Endothelial cell of umbilical vein (primary cell): ENCODE results near the gene ASRGL1. TPM values are rescaled to one million over a fixed set of nuclear protein-coding genes. Genes with fewer than 3 reads are reported as not detected.

Experiments used
- BruUV-seq: library from RNA; stranded (reverse); fragments of 400-500 nt; replicated peaks from 2 replicates; lab custom pipeline; 2021; lab: Mats Ljungman, UMichigan
- CTCF ChIA-PET: fragments of 300-600, 350-600 bp; sonication (Branson Sonifier 250); formaldehyde crosslinking; loops from one replicate; lab custom pipeline; 2021; ENCODE audit warnings: antibody characterized with exemption, inconsistent platforms; lab: Charles Lee
- POLR2A ChIA-PET: fragments of 300-600, 350-600 bp; sonication (Branson Sonifier 250); formaldehyde crosslinking; loops from one replicate; lab custom pipeline; 2021; ENCODE audit warnings: antibody characterized with exemption, inconsistent platforms; lab: Charles Lee
- DNase-seq: peaks from one replicate; pipeline ENCODE4 v3.0.0-alpha.2; 2011; ENCODE audit warnings: low read depth, low spot score
- FAIRE-seq: peaks from 2 replicates; lab custom pipeline; 2011; peaks lifted over from hg19 to GRCh38; lab: Jason Lieb, UNC
- H2AFZ ChIP-seq: 2 replicates; pipeline ENCODE4 v1.6.0; 2012; ENCODE audit warnings: low read depth, low read length, control low read depth, inconsistent platforms
- H3K27ac ChIP-seq: 2 replicates; pipeline ENCODE4 v1.5.1; 2011; ENCODE audit warnings: low read depth, mild to moderate bottlenecking, control low read depth, low read length, moderate library complexity; ENCODE audit not compliant: insufficient read depth
- H3K27me3 ChIP-seq, 2 experiments: 2 replicates each; pipeline versions ENCODE4 v1.6.0 to v1.6.1; 2011; ENCODE audit warnings: low read length in 2 of 2, mixed read lengths in 1 of 2; ENCODE audit not compliant: control insufficient read depth in 2 of 2, insufficient read depth in 2 of 2
- H3K36me3 ChIP-seq, 2 experiments: 2 replicates in 1 of 2; 3 replicates in 1 of 2; pipeline ENCODE4 v1.5.1; 2011; ENCODE audit warnings: low read length in 2 of 2, mild to moderate bottlenecking in 1 of 2, moderate library complexity in 1 of 2; ENCODE audit not compliant: control insufficient read depth in 2 of 2, insufficient read depth in 2 of 2; ENCODE audit errors: extremely low read depth in 1 of 2
- H3K4me1 ChIP-seq: 3 replicates; pipeline ENCODE4 v1.5.1; 2011; ENCODE audit warnings: mild to moderate bottlenecking, low read length; ENCODE audit not compliant: control insufficient read depth, insufficient read depth; ENCODE audit errors: extremely low read depth
- H3K4me2 ChIP-seq: 2 replicates; pipeline ENCODE4 v1.6.1; 2011; ENCODE audit warnings: low read length, control low read depth, mixed read lengths; ENCODE audit not compliant: insufficient read depth
- H3K4me3 ChIP-seq, 3 experiments: fragments of 200-600 bp in 1 of 3; sonication (generic), shearing (Covaris generic) in 1 of 3; replicated peaks in 1 of 3; 2 replicates each; pipeline ENCODE4 v1.5.1; 2011 to 2016; ENCODE audit warnings: control low read depth in 3 of 3, low read length in 3 of 3, mild to moderate bottlenecking in 2 of 3, inconsistent platforms in 1 of 3, low read depth in 1 of 3, moderate library complexity in 1 of 3; ENCODE audit not compliant: insufficient read depth in 1 of 3
- H3K79me2 ChIP-seq: 2 replicates; pipeline ENCODE4 v1.6.0; 2012; ENCODE audit warnings: low read length, inconsistent platforms; ENCODE audit not compliant: control insufficient read depth, insufficient read depth
- H3K9ac ChIP-seq: replicated peaks from 2 replicates; pipeline ENCODE3; 2011; ENCODE audit warnings: low read length, control low read depth; ENCODE audit not compliant: insufficient read depth; ENCODE audit errors: extremely low read depth
- H3K9me1 ChIP-seq: replicated peaks from 3 replicates; pipeline ENCODE4 v1.6.0; 2011; ENCODE audit warnings: mild to moderate bottlenecking, low read length; ENCODE audit not compliant: control insufficient read depth, insufficient read depth; ENCODE audit errors: extremely low read depth
- H3K9me3 ChIP-seq: replicated peaks from 2 replicates; pipeline ENCODE4 v1.5.1; 2012; ENCODE audit warnings: low read length, inconsistent platforms; ENCODE audit not compliant: control insufficient read depth, insufficient read depth
- H4K20me1 ChIP-seq: replicated peaks from 2 replicates; pipeline ENCODE3; 2011; ENCODE audit warnings: mild to moderate bottlenecking, low read length; ENCODE audit not compliant: control insufficient read depth, insufficient read depth; ENCODE audit errors: extremely low read depth
- EZH2 ChIP-seq: IDR thresholded peaks from 2 replicates; pipeline ENCODE4 v1.6.1; 2012; ENCODE audit warnings: borderline replicate concordance, low read depth, mild to moderate bottlenecking, moderate library complexity, low read length, inconsistent platforms; ENCODE audit not compliant: severe bottlenecking
- FOS ChIP-seq: IDR thresholded peaks from 2 replicates; pipeline ENCODE4 v1.6.1; 2011; ENCODE audit warnings: mild to moderate bottlenecking, low read length, moderate library complexity, borderline replicate concordance; ENCODE audit not compliant: insufficient read depth
- GATA2 ChIP-seq: IDR thresholded peaks from 2 replicates; pipeline ENCODE4 v1.7.0; 2011; ENCODE audit warnings: low read depth, mild to moderate bottlenecking, moderate library complexity, mixed read lengths, low read length; ENCODE audit not compliant: insufficient read length, insufficient read depth
- JUN ChIP-seq: IDR thresholded peaks from 2 replicates; pipeline ENCODE4 v1.6.1; 2011; ENCODE audit warnings: borderline replicate concordance, low read depth; ENCODE audit not compliant: insufficient read length, insufficient read depth
- MYC ChIP-seq: IDR thresholded peaks from one replicate; pipeline ENCODE4 v1.6.1; 2011; ENCODE audit warnings: mild to moderate bottlenecking, low read depth, low read length
- POLR2A ChIP-seq: IDR thresholded peaks from 2 replicates; pipeline ENCODE4 v1.6.1; 2012; ENCODE audit warnings: low read depth, mild to moderate bottlenecking, control low read depth, low read length
- POLR2AphosphoS5 ChIP-seq: IDR thresholded peaks from 2 replicates; pipeline ENCODE4 v1.6.1; 2012; ENCODE audit warnings: low read depth, mild to moderate bottlenecking, control low read depth, low read length, moderate library complexity; ENCODE audit not compliant: insufficient read depth
- dilution Hi-C: fragments of 300-500 bp; cut with MboI; formaldehyde crosslinking; loops from one replicate; pipeline ENCODE4 v1.15.0; 2019; ENCODE audit warnings: low sequenced_read_pairs; ENCODE audit not compliant: extremely low pct_ligation_motif_present
- intact Hi-C: fragments of 100-400 bp; cut with micrococcal nuclease; formaldehyde crosslinking; loops from one replicate; pipeline ENCODE4 v1.10.0; 2022
- polyA plus RNA-seq, 4 experiments: library from polyadenylated mRNA; depleted of rRNA in 3 of 4; stranded (reverse) in 3 of 4; unstranded in 1 of 4; fragments of >200 nt; gene quantifications; 2 replicates each; pipeline versions ENCODE4 v1.2.1 to v1.2.3, GENCODE V29; 2011 to 2012; ENCODE audit warnings: missing spikeins in 1 of 4
- total RNA-seq: library from RNA; stranded (reverse); gene quantifications from 2 replicates; pipeline ENCODE4 v1.2.3, GENCODE V29; 2021
- TF ChIP-seq, protein P1 (sequence below): IDR thresholded peaks from 2 replicates; pipeline ENCODE4 v1.6.1; 2011; ENCODE audit not compliant: insufficient read depth, insufficient read length
- TF ChIP-seq, protein P2 (sequence below), 2 donors: IDR thresholded peaks; 1 replicate in 1 of 2; 2 replicates in 1 of 2; pipeline ENCODE4 v1.5.1; 2011; ENCODE audit warnings: low read length in 2 of 2, mild to moderate bottlenecking in 2 of 2, moderate library complexity in 2 of 2, control low read depth in 1 of 2, inconsistent platforms in 1 of 2, low read depth in 1 of 2; ENCODE audit not compliant: insufficient read depth in 1 of 2; ENCODE audit errors: extremely low read depth in 1 of 2

Gene ASRGL1
- total and polyA plus RNA-seq, 2 donors (not counting 3 experiments of a cell fraction or from before 2014, with no cell fraction given) = 33.1 to 36.0 TPM

DNA sequence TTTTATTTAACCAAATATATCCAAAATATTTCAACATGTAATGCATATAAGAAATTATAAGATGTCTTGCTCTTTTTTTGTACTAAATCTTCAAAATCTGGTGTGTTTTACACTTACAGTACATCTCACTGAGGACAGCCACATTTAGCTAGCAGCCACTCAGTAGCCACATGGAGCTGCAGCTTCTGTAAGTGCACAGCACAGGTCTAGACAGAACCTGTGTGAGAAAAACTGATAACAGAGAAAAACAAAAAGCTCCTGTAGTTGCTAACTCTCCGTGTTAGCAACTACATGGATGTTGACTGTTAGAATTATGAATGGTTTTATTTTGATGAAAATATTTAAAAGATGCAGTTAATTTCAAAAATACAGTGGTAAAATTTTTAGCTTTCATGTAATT is 22.2 kb downstream of the ASRGL1 start:
- Histone ChIP-seq H3K9me3 (no peaks in the 10 kb centered on the region), H3K9me1 (no peaks in the 10 kb centered on the region), H4K20me1 (no peaks in the 10 kb centered on the region), H3K36me3 (peaks cover 0 to 5% of the 10 kb centered on the region in 2 experiments), H3K4me1 (peaks cover 6% of the 10 kb centered on the region), H3K4me2 (no peak overlapping the region), H3K4me3 (no peak overlapping the region), H3K27me3 (no peaks in the 10 kb centered on the region), H3K9ac (no peak overlapping the region), H2AFZ (no peak overlapping the region), H3K27ac (no peak overlapping the region), H3K79me2 (no peaks in the 10 kb centered on the region)
- ChIA-PET CTCF (interaction anchor here (0.8 to 2.2 kb wide), 8 partner anchors 9 to 563 kb away, joined by 3 to 35 read pairs (median 3); no protein-coding TSS in a partner anchor), POLR2A (no interaction called here)
- DNase-seq (no peak), FAIRE-seq (no peak)
- no peak for TF ChIP-seq POLR2A
- TF ChIP-seq, protein P1, sequence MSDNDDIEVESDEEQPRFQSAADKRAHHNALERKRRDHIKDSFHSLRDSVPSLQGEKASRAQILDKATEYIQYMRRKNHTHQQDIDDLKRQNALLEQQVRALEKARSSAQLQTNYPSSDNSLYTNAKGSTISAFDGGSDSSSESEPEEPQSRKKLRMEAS = no peak
- TF ChIP-seq POLR2AphosphoS5 = no peak
- no peak for TF ChIP-seq FOS
- TF ChIP-seq MYC = no peak
- no peak for TF ChIP-seq EZH2
- TF ChIP-seq GATA2 = no peak
- intact Hi-C loops (no loop called here), dilution Hi-C loops (no loop called here)
- BruUV-seq = no TSS peak

DNA sequence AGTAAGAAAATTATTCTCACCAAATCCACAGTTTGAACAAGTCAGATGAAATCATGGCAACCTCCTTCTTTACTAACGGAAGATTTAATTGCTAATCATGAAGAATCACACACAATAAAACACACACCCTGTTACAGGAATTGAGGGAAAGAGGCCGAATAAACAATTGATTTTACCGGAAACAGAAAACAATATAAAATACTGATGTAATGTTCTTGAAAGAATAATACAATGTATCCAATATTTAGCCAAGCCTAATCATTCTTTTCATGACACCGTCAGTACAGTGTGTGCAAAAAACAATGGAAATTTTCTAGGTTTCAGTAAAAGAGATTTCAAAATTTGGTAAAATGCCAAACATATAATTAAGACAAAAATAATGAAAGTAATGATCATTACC is 23.4 kb downstream of the ASRGL1 start:
- Histone ChIP-seq H3K9me3 (no peaks in the 10 kb centered on the region), H4K20me1 (no peaks in the 10 kb centered on the region), H3K4me2 (peak overlapping the region; percentile 98), H3K79me2 (no peaks in the 10 kb centered on the region), H3K9me1 (no peaks in the 10 kb centered on the region), H3K9ac (peak overlapping the region; percentile 87), H2AFZ (no peak overlapping the region), H3K27ac (peak overlapping the region; percentile 91), H3K36me3 (peaks cover 0 to 5% of the 10 kb centered on the region in 2 experiments), H3K4me3 (peak overlapping the region; percentile 15 to 76 (median 15)), H3K27me3 (no peaks in the 10 kb centered on the region), H3K4me1 (peaks cover 6% of the 10 kb centered on the region)
- FAIRE-seq = peak; percentile 50
- ChIA-PET CTCF (interaction anchor here (0.7 to 2.2 kb wide), 2 partner anchors 21 to 885 kb away, joined by 3 to 35 read pairs; no protein-coding TSS in a partner anchor), POLR2A (no interaction called here)
- dilution Hi-C loops (no loop called here), intact Hi-C loops (loop anchor here (1.0 kb wide), 1 partner anchor 20 kb away; no protein-coding TSS in a partner anchor)
- DNase-seq = peak; percentile 86
- BruUV-seq = no TSS peak
- TF ChIP-seq JUN = peak; percentile 56
- TF ChIP-seq, protein P2, sequence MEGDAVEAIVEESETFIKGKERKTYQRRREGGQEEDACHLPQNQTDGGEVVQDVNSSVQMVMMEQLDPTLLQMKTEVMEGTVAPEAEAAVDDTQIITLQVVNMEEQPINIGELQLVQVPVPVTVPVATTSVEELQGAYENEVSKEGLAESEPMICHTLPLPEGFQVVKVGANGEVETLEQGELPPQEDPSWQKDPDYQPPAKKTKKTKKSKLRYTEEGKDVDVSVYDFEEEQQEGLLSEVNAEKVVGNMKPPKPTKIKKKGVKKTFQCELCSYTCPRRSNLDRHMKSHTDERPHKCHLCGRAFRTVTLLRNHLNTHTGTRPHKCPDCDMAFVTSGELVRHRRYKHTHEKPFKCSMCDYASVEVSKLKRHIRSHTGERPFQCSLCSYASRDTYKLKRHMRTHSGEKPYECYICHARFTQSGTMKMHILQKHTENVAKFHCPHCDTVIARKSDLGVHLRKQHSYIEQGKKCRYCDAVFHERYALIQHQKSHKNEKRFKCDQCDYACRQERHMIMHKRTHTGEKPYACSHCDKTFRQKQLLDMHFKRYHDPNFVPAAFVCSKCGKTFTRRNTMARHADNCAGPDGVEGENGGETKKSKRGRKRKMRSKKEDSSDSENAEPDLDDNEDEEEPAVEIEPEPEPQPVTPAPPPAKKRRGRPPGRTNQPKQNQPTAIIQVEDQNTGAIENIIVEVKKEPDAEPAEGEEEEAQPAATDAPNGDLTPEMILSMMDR (IDR thresholded peaks at IDR 0.05; ENCODE audit: extremely low read depth in 1 of 2, insufficient read depth in 1 of 2, low read depth in 1 of 2, low read length in 2 of 2) = no peak
